ENCODE measurements around the gene CMIP. TPM values are rescaled to one million over a fixed set of nuclear protein-coding genes. Genes with fewer than 3 reads are reported as not detected.
"Not testable (repeated sequence)": the region's sequence is repeated elsewhere in the genome, so short reads cannot be mapped to it uniquely, and the experiment has no call there.

Gene CMIP
- total RNA-seq, 2 experiments from 2014 or later = 65.4 to 76.7 TPM

DNA sequence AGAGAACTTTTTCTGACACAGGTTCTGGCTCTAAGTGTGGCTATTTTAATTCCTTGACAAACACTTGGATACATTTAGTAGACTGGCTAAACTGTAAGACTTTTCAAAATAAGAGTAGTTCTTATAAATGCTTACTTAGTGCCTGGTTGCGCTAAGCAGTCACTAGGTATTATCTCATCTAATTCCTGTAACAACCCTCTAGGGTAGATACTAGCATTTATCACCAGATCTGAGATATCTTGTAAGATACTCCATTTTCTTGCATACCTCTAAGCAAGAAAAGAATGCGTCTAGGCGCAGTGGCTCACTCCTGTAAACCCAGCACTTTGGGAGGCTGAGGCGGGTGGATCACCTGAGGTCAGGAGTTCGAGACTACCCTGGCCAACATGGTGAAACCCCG is 131.2 kb downstream of the CMIP start:
- H3K9me3 Mint-ChIP-seq = no peaks in the 10 kb centered on the region
- no peak for DNase-seq
- no peak for ATAC-seq (ENCODE audit: low read depth)
- peaks cover 3% of the 10 kb centered on the region for H3K4me1 Mint-ChIP-seq
- H3K27me3 Mint-ChIP-seq = no peaks in the 10 kb centered on the region
- POLR2A ChIA-PET = no interaction called here
- H3K36me3 Mint-ChIP-seq = peaks cover 1% of the 10 kb centered on the region
- no peak overlapping the region for H3K4me3 Mint-ChIP-seq
- no peak overlapping the region for H3K27ac Mint-ChIP-seq

DNA sequence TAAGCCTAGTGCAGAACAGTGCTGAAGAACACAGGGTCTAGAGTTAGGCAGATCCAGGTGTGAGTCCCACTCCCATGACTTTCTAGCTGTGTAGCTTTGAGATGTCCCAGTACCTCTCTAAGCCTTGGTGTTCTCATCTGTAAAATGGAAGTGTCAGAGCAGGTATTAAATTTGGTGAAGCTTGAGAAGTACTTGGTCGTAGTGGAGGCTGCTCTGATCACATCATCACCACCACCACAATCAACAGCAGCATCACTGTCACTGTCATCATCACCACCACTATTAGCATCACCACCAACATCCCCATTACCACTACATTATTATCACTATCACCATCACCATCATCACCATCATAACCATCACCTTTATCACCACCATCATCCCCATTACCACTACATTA is 132.1 kb downstream of the CMIP start:
- Mint-ChIP-seq H3K27me3 (no peaks in the 10 kb centered on the region), H3K36me3 (peaks cover 1% of the 10 kb centered on the region), H3K4me3 (no peak overlapping the region), H3K9me3 (no peaks in the 10 kb centered on the region), H3K27ac (no peak overlapping the region), H3K4me1 (peaks cover 4% of the 10 kb centered on the region)
- POLR2A ChIA-PET = no interaction called here
- no peak for ATAC-seq (ENCODE audit: low read depth)
- DNase-seq = no peak

DNA sequence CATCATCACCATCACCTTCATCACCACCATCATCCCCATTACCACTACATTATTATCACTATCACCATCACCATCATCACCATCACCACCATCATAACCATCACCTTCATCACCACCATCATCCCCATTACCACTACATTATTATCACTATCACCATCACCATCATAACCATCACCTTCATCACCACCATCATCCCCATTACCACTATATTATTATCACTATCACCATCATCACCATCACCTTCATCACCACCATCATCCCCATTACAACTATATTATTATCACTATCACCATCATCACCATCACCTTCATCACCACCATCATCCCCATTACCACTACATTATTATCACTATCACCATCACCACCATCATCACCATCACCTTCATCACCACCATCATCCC is 132.7 kb downstream of the CMIP start:
- H3K4me1 Mint-ChIP-seq; H3K9me3 Mint-ChIP-seq; H3K4me3 Mint-ChIP-seq; DNase-seq; ATAC-seq (ENCODE audit: low read depth); H3K27me3 Mint-ChIP-seq; H3K36me3 Mint-ChIP-seq; H3K27ac Mint-ChIP-seq; POLR2A ChIA-PET: not testable (repeated sequence)

DNA sequence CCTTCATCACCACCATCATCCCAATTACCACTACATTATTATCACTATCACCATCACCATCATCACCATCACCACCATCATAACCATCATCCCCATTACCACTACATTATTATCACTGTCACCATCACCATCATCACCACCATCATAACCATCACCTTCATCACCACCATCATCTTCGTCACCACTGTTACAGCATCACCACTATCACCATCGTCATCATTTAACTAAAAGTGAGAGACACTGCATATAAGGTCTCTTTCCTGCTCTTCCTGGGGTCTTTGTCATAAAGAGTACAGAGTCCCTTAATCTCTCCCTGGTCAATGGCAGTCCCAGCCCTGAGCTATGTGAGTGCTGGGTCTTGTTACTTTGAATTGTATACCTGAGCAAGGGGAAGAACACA is 133.5 kb downstream of the CMIP start:
- H3K9me3 Mint-ChIP-seq = no peaks in the 10 kb centered on the region
- peaks cover 1% of the 10 kb centered on the region for H3K36me3 Mint-ChIP-seq
- ATAC-seq (ENCODE audit: low read depth) (no peak), DNase-seq (no peak)
- POLR2A ChIA-PET = no interaction called here
- H3K27ac Mint-ChIP-seq = no peak overlapping the region
- H3K4me3 Mint-ChIP-seq = no peak overlapping the region
- no peaks in the 10 kb centered on the region for H3K27me3 Mint-ChIP-seq
- H3K4me1 Mint-ChIP-seq = peaks cover 4% of the 10 kb centered on the region

DNA sequence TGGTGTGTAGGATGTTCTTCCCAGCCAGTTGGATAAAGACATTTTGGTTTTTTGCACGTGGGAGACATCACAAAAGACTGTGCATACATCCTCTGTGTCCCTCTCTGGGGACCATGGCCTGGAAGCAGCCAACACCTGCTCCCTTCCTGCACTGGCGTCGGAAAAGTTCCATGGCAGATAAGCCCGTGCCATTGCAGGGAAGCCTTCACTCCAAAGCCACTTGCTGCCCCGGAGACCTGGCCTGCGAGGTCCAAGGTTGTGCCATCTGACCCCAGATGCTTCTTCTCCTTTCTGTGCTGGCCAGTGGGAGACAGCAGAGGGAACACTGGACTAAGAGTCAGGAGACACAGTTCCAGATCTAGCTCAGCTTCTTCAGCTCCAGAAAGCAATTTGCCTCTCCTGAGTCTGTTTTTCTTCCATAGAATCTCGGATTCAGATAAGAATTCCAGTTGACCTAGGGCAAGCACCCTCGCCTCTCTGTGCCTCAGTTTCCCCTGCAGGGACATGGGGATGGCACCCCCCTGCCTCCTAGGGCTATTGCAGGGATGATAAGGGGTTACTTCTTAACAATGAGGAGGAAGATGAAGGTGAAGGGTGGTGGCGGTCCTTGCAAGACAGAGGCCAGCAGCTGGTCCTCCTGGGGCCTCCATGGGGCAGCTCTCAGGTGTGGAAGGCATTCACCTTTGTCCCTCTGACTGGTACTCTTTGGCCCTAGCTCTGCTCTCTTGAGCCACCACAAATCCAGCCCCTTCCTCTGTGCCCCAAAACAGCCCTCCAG is 134.2 kb downstream of the CMIP start:
- no peak overlapping the region for H3K4me3 Mint-ChIP-seq
- H3K4me1 Mint-ChIP-seq = peaks cover 4% of the 10 kb centered on the region
- no peak for ATAC-seq (ENCODE audit: low read depth)
- H3K27ac Mint-ChIP-seq = no peak overlapping the region
- H3K36me3 Mint-ChIP-seq = peaks cover 1% of the 10 kb centered on the region
- POLR2A ChIA-PET = no interaction called here
- DNase-seq = no peak
- no peaks in the 10 kb centered on the region for H3K27me3 Mint-ChIP-seq
- H3K9me3 Mint-ChIP-seq = no peaks in the 10 kb centered on the region

DNA sequence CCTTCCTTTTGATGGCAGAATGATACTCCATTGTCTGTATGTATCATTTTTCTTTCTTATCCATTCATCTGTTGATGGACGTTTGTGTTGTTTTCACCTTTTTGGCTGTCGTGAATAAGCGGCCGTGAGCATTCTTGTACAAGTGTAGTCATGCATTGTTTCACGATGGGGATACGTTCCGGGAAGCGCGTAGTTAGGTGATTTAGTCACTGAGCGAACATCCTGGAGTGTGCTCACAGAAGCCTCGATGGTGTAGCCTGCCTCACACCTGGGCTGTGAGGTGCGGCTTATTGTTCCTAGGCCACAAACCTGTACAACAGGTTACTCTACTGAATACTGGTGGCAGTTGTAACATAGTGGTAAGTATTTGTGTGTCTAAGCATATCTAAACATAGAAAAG is 136.5 kb downstream of the CMIP start:
- no peak overlapping the region for H3K4me3 Mint-ChIP-seq
- peaks cover 4% of the 10 kb centered on the region for H3K36me3 Mint-ChIP-seq
- POLR2A ChIA-PET = no interaction called here
- DNase-seq (no peak), ATAC-seq (ENCODE audit: low read depth) (no peak)
- H3K27me3 Mint-ChIP-seq = no peaks in the 10 kb centered on the region
- H3K9me3 Mint-ChIP-seq = no peaks in the 10 kb centered on the region
- peaks cover 3% of the 10 kb centered on the region for H3K4me1 Mint-ChIP-seq
- no peak overlapping the region for H3K27ac Mint-ChIP-seq

DNA sequence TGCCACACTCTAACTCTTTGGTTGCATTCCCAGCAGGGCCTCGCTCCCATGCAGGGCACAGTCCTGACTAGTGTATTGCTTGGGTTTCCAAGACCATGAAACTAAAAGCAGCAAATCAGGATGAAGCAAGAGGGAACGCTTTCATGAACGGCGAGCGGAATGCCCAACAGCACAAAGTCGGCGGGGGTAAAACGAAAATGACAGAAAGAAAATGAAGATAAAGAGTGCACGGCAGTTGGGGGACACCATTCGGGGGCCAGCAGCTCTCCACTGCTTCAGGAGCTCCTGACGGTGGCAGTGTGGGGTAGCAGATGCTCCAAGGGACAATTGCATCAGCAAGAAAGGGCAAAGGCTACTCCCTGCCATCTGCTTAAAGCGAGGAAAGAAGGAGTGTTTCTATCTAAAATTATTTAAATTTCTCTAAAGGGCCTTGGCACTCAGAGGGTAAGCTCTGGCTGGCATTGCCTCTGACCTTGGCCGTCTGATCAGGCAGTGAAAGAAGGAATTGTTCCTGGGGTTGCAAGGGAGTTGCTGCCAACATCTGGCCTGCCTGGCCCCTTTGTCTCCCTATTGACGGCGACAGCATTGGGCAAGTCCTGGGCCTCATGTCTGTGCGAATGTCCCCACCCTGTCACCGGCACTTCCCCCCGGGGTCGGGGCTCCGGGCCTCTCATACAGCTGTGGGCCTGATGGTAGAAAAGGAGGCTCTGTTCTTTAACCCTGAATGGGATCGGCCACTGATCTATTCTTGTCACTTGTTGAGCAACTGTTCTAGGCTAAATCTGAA is 138.2 kb downstream of the CMIP start:
- H3K4me1 Mint-ChIP-seq = peaks cover 3% of the 10 kb centered on the region

DNA sequence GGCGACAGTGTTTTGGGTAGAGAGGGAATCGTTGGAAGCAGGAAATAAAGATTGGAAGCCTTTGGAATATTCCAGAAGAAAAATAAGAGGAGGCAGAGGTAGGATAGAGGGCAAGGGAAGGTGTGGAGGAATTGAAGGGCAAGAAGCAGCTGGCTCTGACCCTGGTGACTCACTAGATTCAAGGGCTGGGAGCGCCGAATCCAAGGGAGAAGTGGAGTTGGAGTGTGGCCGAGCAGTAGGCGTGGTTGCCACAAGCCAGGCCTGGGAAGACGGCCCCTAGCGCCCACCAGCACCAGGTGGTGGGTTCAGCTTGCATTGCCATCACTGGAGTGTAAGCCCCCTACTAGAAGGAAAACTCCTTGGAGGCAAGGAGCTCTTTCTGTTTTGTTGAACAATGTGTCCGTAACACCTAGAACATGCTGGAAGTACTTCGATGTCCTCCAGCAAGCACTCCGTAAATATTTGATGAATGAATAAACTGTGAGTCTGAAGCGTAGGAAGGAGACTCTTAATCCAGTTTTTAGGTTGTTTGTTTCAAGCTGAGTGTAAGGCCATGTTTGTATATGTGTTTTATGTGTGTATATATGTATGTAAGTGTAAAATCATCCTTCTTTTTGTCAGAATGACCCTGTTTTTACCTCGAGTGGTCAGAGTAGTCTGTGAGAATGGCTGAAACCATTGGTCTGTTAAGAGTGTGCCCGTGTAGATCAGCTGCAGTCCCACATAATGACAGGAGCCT is 139.5 kb downstream of the CMIP start:
- no peak for DNase-seq

More for the DNA sequence above, 138.2 kb downstream of the CMIP start:
- Mint-ChIP-seq H3K36me3 (peaks cover 4% of the 10 kb centered on the region), H3K4me3 (no peak overlapping the region), H3K9me3 (no peaks in the 10 kb centered on the region), H3K27me3 (no peaks in the 10 kb centered on the region), H3K27ac (no peak overlapping the region)
- POLR2A ChIA-PET = no interaction called here
- ATAC-seq (ENCODE audit: low read depth) (no peak), DNase-seq (no peak)

DNA sequence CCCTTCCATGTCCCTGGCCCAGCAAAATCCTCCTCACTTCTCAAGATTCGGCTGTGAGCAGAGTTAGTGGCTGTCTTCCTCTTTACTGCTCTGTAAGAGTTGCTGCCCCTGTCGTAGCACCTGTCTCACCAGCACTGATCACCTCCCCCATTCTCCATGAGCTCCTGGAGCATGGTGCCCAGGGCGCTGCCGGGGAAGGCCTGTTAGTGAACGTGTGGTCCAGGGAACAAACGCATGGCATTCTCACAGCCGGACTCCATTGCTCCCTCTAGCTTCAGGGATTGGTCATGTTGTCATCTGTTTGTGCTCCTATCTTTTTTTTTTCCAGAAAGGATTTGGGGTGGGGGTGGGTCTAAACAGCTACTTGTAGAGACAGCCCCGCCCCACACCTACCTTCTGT is 141.2 kb downstream of the CMIP start:
- POLR2A ChIA-PET = no interaction called here
- ATAC-seq (ENCODE audit: low read depth) = no peak
- Mint-ChIP-seq H3K27ac (no peak overlapping the region), H3K9me3 (no peaks in the 10 kb centered on the region), H3K27me3 (no peaks in the 10 kb centered on the region), H3K36me3 (peaks cover 4% of the 10 kb centered on the region), H3K4me3 (no peak overlapping the region), H3K4me1 (peaks cover 8% of the 10 kb centered on the region)
- DNase-seq = no peak

More for the DNA sequence above, 139.5 kb downstream of the CMIP start:
- Mint-ChIP-seq H3K9me3 (no peaks in the 10 kb centered on the region), H3K36me3 (peaks cover 5% of the 10 kb centered on the region), H3K27ac (no peak overlapping the region), H3K27me3 (no peaks in the 10 kb centered on the region), H3K4me3 (no peak overlapping the region), H3K4me1 (peaks cover 8% of the 10 kb centered on the region)
- POLR2A ChIA-PET = no interaction called here
- ATAC-seq (ENCODE audit: low read depth) = no peak

DNA sequence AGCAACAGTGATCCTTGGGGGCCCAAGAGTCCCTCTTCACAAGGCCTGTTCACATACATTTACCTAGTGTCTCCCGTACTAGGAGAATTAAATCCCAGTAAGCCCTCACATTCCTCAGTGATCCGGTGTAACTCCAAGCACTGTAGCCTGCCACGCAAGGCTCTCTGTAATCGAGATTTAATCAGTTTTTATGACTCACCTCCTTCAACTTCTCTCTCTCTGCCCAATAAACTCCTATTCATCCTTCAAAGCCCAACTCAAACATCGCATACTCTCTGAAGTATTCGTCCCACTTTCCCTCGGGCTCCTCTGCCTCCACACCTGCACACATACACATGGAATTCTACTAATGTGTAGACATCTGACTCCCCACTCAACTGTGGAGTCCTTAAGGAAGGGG is 141.8 kb downstream of the CMIP start:
- H3K27me3 Mint-ChIP-seq = no peaks in the 10 kb centered on the region
- peaks cover 4% of the 10 kb centered on the region for H3K36me3 Mint-ChIP-seq
- POLR2A ChIA-PET = no interaction called here
- H3K27ac Mint-ChIP-seq = no peak overlapping the region
- DNase-seq (no peak), ATAC-seq (ENCODE audit: low read depth) (no peak)
- no peaks in the 10 kb centered on the region for H3K9me3 Mint-ChIP-seq
- H3K4me1 Mint-ChIP-seq = peaks cover 8% of the 10 kb centered on the region
- no peak overlapping the region for H3K4me3 Mint-ChIP-seq

DNA sequence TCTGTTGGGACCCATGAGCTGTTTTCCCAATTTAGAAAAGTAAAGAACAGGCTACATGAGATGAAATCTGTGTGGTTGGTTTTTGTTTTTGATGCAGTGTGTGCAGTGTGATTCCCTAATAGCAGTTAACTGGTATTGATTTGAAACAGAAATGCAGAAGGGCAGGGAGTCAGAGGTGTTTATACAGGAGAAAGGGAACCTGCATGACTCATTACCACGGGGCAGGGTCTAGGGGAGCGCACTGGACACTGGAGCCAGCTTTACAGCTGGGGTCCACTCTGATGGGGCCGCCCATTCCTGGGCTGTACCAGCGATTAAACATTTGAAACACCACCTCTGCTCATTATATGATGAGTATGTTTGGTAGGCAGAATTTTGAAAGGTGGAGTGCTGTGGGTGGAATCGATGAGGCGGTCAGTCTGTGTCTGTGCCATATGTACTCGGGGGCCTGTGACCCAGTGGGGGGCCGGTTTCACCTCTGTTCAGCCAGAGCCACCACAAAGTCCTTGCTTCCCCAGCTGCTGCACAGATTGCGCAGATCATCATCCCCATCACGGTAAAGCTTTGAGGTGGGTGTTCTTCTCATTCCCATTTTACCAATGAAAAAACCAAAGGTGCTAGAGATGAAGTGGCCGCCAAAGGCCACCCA is 142.5 kb downstream of the CMIP start:
- Mint-ChIP-seq H3K27me3 (no peaks in the 10 kb centered on the region), H3K9me3 (no peaks in the 10 kb centered on the region), H3K4me3 (no peak overlapping the region), H3K4me1 (peaks cover 8% of the 10 kb centered on the region), H3K36me3 (peaks cover 4% of the 10 kb centered on the region), H3K27ac (no peak overlapping the region)
- DNase-seq (no peak), ATAC-seq (ENCODE audit: low read depth) (no peak)
- POLR2A ChIA-PET = no interaction called here

DNA sequence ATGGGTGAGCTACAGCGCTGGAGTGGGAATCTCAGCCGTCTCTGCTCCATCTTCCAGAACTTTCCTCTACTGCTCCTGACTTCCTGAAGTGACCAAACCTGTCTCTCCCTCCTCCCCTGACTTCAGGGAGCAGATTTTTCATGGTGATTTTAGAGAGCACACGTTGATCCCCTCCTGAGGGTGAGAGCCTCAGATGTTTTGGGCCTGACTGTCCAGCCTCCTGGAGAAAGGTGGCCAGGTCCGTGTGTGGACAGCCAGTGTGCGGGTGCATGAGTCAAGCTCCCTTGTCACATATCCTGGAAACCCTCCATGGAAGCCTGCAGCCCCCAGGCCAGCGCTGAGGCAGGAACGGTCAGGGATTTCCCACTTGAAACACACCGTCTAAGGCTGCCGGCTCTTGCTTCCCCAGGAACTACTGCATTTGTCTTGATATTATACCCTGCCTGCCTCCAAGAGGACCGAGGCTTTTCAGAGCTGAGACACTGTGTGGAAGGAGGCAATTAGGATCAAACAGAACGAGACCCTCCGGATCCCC is 143.1 kb downstream of the CMIP start:
- Mint-ChIP-seq H3K27ac (no peak overlapping the region), H3K9me3 (no peaks in the 10 kb centered on the region), H3K4me3 (no peak overlapping the region), H3K4me1 (peaks cover 10% of the 10 kb centered on the region), H3K27me3 (no peaks in the 10 kb centered on the region), H3K36me3 (peaks cover 4% of the 10 kb centered on the region)
- DNase-seq (no peak), ATAC-seq (ENCODE audit: low read depth) (no peak)
- POLR2A ChIA-PET = no interaction called here
